ENCODE data around the gene FUBP3.

FUBP3 gene

GRCh38 chr9:130662099-130662969 lies 83.0 kb downstream of the FUBP3 start:
- no peak for DNase-seq

DNA sequence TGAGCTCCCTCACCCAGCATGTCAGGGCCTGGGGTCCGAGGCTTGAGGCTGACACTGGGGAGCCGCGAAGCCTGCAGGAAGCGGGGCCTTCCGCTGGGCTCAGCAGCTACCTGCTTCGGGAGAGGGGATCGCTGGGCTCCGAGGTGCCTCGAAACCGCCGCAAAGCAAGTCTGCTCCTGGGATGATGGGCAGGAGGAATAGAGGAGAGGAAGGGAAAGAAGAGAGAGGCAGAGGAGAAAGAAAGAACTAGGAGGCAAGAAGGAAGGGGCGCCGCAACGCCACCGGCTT lies 83.5 kb downstream of the FUBP3 start:
- DNase-seq, result no peak

DNA sequence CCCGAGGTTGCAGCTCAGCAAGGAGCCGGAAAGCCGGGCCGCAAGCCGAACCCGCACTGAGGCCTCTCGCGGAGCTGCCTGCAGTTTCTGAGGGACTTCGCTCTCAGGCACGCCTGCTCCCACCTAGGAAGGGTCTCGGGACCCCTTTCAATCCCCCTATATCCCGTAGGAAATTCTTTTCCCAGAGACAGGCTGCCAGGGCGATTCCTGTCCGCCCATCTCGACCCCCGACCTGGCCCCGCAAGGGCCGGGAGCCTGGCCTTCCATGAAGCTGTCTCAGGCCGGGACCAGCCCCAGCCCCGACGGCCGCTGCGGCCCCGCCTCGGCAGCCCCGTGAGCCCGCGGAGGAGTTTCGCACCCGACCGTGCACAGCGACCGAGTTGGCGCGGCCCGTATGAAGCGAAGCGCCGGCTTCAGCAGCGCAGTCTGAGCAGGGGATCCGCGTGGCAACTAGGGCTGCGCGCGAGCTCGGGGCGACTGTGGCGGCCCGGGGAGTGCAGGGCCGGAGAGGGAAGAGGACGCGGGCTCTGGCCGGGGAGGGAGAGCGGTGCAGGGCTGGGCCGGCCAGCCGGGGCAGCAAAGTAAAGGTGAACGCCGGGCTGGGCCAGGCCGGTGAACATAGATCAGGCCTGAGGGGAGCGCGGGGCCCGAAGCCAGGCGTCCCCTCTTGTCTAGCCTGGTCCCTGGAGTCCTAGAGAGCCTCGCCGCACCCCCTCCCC lies 84.0 kb downstream of the FUBP3 start:
- DNase-seq, result no peak

GRCh38 chr9:130663977-130664250 lies 84.5 kb downstream of the FUBP3 start:
- no peak for DNase-seq

DNA sequence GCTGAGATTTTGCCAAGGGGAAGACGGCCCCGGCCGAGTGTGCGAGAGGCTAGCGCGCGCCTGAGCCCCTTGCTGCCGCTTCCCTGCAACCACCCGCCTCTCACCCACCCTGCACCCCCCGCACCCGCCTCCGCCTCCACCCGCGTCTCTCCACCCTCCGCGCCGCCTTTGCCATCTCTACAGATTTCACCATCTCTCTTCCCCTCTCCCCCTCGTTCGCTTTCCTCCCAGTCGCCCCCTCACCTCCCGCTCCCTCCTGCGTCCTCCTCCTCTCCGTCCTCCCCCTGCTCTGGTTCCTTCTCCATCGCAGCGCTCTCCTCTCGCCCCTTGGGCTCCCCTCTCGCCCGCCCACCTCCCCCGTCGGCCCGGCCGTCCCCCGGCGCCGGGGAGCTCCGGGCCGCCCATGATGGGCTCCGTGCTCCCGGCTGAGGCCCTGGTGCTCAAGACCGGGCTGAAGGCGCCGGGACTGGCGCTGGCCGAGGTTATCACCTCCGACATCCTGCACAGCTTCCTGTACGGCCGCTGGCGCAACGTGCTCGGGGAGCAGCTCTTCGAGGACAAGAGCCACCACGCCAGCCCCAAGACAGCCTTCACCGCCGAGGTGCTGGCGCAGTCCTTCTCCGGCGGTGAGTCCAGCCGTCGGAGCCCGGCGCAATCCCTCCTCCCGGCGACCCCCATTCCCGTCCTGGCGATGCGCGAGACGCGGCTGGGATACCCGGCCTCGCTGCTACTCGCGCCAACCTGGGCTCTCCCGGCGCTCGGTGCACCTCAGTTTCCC lies 85.1 kb downstream of the FUBP3 start, which contains the start of gene PRDM12:
Gene PRDM12, plus strand, starts transcription at position 344 of the 778 bp plus-strand sequence. Its CDS starts 60 bp downstream, at position 404.
- no peak for DNase-seq

GRCh38 chr9:130665029-130665430 lies 85.7 kb downstream of the FUBP3 start:
- DNase-seq, result no peak

GRCh38 chr9:130665431-130666392 lies 86.3 kb downstream of the FUBP3 start:
- no peak for DNase-seq

DNA sequence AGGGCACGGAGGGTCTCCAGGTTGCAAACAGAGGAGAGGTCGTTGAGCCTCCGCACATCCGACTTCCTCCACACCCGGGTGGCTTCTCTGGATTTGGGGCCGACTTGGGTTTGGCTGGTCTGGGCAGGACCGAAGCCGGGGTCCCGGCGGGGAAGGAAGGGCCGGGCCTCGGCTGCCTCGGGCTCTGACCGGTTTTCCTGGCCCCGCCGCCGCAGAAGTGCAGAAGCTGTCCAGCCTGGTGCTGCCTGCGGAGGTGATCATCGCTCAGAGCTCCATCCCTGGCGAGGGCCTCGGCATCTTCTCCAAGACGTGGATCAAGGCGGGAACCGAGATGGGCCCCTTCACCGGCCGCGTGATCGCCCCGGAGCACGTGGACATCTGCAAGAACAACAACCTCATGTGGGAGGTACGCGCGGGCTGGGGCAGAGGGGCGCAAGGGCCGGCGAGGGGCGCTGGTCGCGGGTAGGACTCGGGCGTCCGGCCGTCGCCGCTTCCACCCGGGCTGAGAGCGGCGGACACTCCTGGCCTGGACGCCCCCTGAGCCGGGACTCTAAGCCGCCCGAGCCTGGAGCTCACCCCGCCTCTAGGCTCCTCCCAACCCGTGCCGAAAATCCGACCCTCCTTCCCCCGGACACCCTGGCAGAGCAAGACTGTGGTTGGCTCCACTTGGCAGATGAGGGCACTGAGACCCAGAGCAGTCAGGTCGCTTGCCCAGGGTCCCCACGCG lies 87.2 kb downstream of the FUBP3 start:
- DNase-seq, result no peak

GRCh38 chr9:130667120-130667435 lies 87.7 kb downstream of the FUBP3 start:
- DNase-seq, result no peak

- no peak for DNase-seq
Measured at GRCh38 chr9:130668196-130668595, 88.8 kb downstream of the FUBP3 start.

DNA sequence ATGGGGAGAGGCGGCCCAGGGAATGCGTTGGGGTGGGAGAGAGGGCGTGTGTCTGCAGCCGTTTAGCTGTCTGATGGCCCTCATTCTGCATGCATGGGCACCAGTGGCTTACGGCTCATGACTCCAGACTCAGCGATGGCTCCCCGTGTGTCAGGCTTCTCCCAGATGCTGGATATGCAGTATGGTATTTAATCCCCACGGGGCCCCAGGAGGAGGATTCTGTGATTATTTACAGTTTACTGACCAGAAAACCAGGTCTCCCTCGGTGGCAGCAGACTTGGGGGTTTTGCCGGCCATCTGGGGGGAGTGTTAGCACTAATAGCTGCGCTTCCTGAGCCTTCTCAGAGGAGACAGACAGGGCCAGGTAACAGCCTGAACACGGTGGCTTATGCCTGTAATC lies 89.3 kb downstream of the FUBP3 start:
- no peak for DNase-seq

GRCh38 chr9:130669965-130670364 lies 90.6 kb downstream of the FUBP3 start:
- no peak for DNase-seq

GRCh38 chr9:130670644-130671043 lies 91.3 kb downstream of the FUBP3 start:
- DNase-seq, result no peak

GRCh38 chr9:130672466-130672865 lies 93.1 kb downstream of the FUBP3 start:
- no peak for DNase-seq

- no peak for DNase-seq
Measured at GRCh38 chr9:130672933-130673615, 93.7 kb downstream of the FUBP3 start.

DNA sequence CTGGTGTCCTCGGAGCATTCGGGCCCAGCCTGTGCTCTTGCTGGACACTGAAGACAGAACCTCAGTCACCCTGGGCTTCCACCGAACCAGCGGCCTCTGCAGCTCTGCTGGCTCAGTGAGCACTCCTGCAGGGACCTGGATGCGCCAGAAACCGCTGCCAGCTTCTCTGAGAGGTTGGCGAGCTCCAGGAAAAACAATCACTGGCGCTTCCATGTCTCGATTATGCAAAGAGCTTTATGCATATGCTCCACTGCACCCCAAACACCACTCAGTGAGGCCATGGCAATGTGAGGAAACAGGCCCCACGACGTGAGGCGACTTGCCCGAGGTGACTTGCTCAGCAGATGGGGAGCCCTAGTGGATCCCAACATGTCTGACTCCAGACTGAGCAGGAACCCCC lies 96.0 kb downstream of the FUBP3 start:
- peak in 4 of 58 donors; percentile 2 to 17 (median 8) for DNase-seq

DNA sequence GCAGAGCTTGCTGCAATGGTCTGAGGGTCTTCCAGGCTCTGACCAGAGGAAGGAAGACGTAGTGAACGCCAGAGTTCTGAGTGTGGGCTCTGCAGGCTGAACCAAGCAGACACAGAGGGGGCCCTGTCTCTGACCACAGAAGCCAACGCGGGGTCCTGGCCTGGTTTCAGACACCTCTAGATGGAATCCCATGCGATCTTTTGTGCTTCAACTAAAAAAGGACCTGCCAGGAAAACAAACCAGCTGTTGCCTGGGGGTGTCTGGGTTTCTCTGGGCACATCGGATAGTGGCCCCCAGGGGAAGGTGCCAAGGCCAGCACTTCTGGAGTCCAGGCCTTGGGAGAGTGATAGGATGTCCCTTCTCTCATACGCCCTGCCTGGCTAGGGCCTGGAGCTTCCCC lies 97.9 kb downstream of the FUBP3 start:
- no peak for DNase-seq

DNA sequence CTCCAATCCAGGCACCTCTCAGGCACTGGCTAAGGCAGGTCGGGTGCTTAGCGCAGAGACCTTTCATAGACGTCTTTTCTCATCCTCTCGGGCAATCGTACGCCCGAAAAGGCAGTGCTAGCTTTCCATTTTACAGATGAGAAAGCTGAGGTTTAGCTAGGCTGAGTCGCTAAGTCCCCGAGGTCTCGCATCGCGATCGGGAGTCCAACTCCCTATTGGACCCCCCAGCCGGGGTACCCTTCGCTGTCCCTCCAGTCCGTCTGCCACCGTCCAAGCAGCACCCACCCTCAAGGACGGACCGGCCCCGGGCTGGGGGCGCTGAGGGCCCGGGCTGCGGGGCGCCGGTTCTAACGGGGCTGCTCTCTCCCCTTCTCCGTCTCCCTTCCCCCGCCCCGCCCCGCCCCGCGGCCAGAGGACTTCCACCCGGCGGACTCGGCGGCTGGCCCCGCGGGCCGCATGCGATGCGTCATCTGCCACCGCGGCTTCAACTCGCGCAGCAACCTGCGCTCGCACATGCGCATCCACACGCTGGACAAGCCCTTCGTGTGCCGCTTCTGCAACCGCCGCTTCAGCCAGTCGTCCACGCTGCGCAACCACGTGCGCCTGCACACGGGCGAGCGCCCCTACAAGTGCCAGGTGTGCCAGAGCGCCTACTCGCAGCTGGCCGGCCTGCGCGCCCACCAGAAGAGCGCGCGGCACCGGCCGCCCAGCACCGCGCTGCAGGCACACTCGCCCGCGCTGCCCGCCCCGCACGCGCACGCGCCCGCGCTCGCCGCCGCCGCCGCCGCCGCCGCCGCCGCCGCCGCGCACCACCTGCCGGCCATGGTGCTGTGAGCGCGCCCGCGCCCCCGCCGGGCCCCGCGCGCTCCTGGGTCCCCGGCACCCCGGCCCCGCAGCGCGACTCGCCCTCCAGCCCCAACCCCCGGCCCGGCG lies 101.7 kb downstream of the FUBP3 start:
- peak in 55 of 58 donors; percentile 5 to 82 (median 51) for DNase-seq
